Bronchial epithelial cell (primary cell): ENCODE data around the gene SPTBN4. TPM values are rescaled to one million over a fixed set of nuclear protein-coding genes. Genes with fewer than 3 reads are reported as not detected.

ENCODE experiments used
- DNase-seq: peaks from one replicate; pipeline ENCODE4 v3.0.0-alpha.2; 2010; ENCODE audit warnings: low read depth
- FAIRE-seq: peaks from 2 replicates; lab custom pipeline; 2011; peaks lifted over from hg19 to GRCh38; lab: Jason Lieb, UNC
- H3K27me3 ChIP-seq: 2 replicates; pipeline ENCODE4 v1.5.1; 2011; ENCODE audit warnings: low read length; ENCODE audit not compliant: control insufficient read depth, insufficient read depth
- H3K36me3 ChIP-seq: 2 replicates; pipeline ENCODE4 v1.5.1; 2011; ENCODE audit warnings: low read length; ENCODE audit not compliant: control insufficient read depth, insufficient read depth
- H3K4me3 ChIP-seq: 2 replicates; pipeline ENCODE4 v1.5.1; 2011; ENCODE audit warnings: mild to moderate bottlenecking, low read depth, low read length, control low read depth
- CTCF ChIP-seq: IDR thresholded peaks from 2 replicates; pipeline ENCODE4 v1.5.1; 2011; ENCODE audit warnings: mild to moderate bottlenecking, moderate library complexity, low read length, control low read depth, inconsistent platforms; ENCODE audit not compliant: insufficient read depth, severe bottlenecking
- total RNA-seq: library from RNA; depleted of rRNA; stranded (reverse); fragments of >200 nt; gene quantifications from 2 replicates; pipeline ENCODE4 v1.2.1, GENCODE V29; 2014

Gene SPTBN4
- total RNA-seq, 1 donor from 2014 or later: 0.53 TPM

GRCh38 chr19:40512473-40513344 lies 45.9 kb downstream of the SPTBN4 start:
- DNase-seq: no peak
- no peak for TF ChIP-seq CTCF
- H3K27me3 ChIP-seq: peaks cover 12% of the 10 kb centered on the region
- no peak overlapping the region for H3K4me3 ChIP-seq
- FAIRE-seq: no peak
- no peaks in the 10 kb centered on the region for H3K36me3 ChIP-seq

- H3K27me3 ChIP-seq: peaks cover 12% of the 10 kb centered on the region
- FAIRE-seq (no peak), DNase-seq (no peak)
- H3K4me3 ChIP-seq: no peak overlapping the region
- no peak for TF ChIP-seq CTCF
- no peaks in the 10 kb centered on the region for H3K36me3 ChIP-seq
These were observed 46.5 kb downstream of the SPTBN4 start for GRCh38 chr19:40513345-40513678.

- DNase-seq: no peak
- peak; percentile 70 for FAIRE-seq
- H3K36me3 ChIP-seq: no peaks in the 10 kb centered on the region
- peaks cover 12% of the 10 kb centered on the region for H3K27me3 ChIP-seq
- no peak for TF ChIP-seq CTCF
- H3K4me3 ChIP-seq: no peak overlapping the region
These were observed 47.0 kb downstream of the SPTBN4 start for GRCh38 chr19:40513741-40514315.

GRCh38 chr19:40517248-40517647 lies 50.4 kb downstream of the SPTBN4 start:
- no peak for FAIRE-seq
- TF ChIP-seq CTCF: no peak
- peaks cover 11% of the 10 kb centered on the region for H3K27me3 ChIP-seq

DNA sequence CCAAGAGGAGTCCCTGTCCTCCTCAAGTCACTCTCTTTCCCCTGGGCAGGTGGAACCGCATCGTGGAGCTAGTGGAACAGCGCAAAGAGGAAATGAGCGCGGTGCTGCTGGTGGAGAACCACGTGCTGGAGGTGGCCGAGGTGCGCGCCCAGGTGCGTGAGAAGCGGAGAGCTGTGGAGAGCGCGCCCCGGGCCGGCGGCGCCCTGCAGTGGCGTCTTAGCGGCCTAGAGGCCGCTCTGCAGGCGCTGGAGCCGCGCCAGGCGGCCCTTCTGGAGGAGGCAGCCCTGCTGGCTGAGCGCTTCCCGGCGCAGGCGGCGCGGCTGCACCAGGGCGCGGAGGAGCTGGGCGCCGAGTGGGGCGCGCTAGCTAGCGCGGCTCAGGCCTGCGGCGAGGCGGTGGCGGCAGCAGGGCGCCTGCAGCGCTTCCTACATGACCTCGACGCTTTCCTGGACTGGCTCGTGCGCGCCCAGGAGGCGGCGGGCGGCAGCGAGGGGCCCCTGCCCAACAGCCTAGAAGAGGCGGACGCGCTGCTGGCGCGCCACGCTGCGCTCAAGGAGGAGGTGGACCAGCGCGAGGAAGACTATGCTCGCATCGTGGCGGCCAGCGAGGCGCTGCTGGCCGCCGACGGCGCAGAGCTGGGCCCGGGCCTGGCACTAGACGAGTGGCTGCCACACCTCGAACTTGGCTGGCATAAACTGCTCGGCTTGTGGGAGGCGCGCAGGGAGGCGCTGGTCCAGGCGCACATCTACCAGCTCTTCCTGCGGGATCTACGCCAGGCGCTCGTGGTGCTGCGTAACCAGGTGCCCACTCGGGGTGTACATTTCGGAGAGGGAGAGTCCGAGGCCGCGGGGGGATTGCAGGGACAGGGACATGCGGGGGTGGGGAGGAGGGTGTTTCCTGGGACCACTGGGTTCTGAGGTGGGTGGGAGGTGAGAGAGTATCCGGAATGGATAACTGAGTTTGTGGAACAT lies 52.8 kb downstream of the SPTBN4 start:
- Histone ChIP-seq H3K36me3 (no peaks in the 10 kb centered on the region), H3K4me3 (no peak overlapping the region), H3K27me3 (no peaks in the 10 kb centered on the region)
- no peak for FAIRE-seq
- TF ChIP-seq CTCF: peak; percentile 16
- peak; percentile 21 for DNase-seq

More at GRCh38 chr19:40517248-40517647, 50.4 kb downstream of the SPTBN4 start:
- no peak for DNase-seq
- Histone ChIP-seq H3K36me3 (no peaks in the 10 kb centered on the region), H3K4me3 (no peak overlapping the region)
